B cell (primary cell): ENCODE data around the gene SLC18A2. TPM values are rescaled to one million over a fixed set of nuclear protein-coding genes. Genes with fewer than 3 reads are reported as not detected.
"Not testable (repeated sequence)": the region's sequence is repeated elsewhere in the genome, so short reads cannot be mapped to it uniquely, and the experiment has no call there.

Experiments used
- ATAC-seq: fragments of 200-7000 bp; cut with Tn5 transposase; one replicate; pipeline ENCODE4 v1.10.0; 2021; ENCODE audit warnings: low read depth, mild to moderate bottlenecking, moderate number of reproducible peaks, moderate library complexity
- CTCF ChIA-PET: fragments of 350-600 bp; sonication (Branson Sonifier 250); formaldehyde crosslinking; loops from one replicate; lab custom pipeline; 2021; ENCODE audit warnings: antibody characterized with exemption, inconsistent platforms; lab: Charles Lee
- POLR2A ChIA-PET: fragments of 350-600 bp; sonication (Branson Sonifier 250); formaldehyde crosslinking; loops from one replicate; lab custom pipeline; 2021; ENCODE audit warnings: antibody characterized with exemption; lab: Charles Lee
- DNase-seq: peaks from one replicate; pipeline ENCODE4 v3.0.0; 2013
- H2AFZ ChIP-seq: 2 replicates; pipeline ENCODE4 v1.6.1; 2012; ENCODE audit warnings: mild to moderate bottlenecking, low read depth, low read length; ENCODE audit not compliant: insufficient read depth, poor library complexity, severe bottlenecking
- H3K27ac ChIP-seq, 2 donors: 1 replicate in 1 of 2; 2 replicates in 1 of 2; pipeline ENCODE4 v1.5.1; 2012 to 2013; ENCODE audit warnings: low read length in 2 of 2, mild to moderate bottlenecking in 2 of 2, moderate library complexity in 1 of 2
- H3K27me3 ChIP-seq, 4 experiments: fragments of 200-600 bp in 1 of 4; sonication (generic) in 1 of 4; replicated peaks in 1 of 4; 1 replicate in 2 of 4; 2 replicates in 2 of 4; pipeline versions ENCODE4 v1.6.1 to v1.7.0; 2013 to 2016; ENCODE audit warnings: low read length in 3 of 4, mild to moderate bottlenecking in 2 of 4, mixed read lengths in 1 of 4, moderate library complexity in 1 of 4; ENCODE audit not compliant: insufficient read depth in 4 of 4, control insufficient read depth in 3 of 4; ENCODE audit errors: control extremely low read depth in 1 of 4
- H3K36me3 ChIP-seq, 2 experiments: replicated peaks in 1 of 2; 1 replicate in 1 of 2; 2 replicates in 1 of 2; pipeline versions ENCODE4 v1.6.1 to v1.7.1; 2013; ENCODE audit warnings: low read length in 1 of 2; ENCODE audit not compliant: insufficient read depth in 2 of 2, control insufficient read depth in 1 of 2; ENCODE audit errors: control extremely low read depth in 1 of 2, extremely low read depth in 1 of 2
- H3K4me1 ChIP-seq, 2 donors: fragments of 200-600 bp in 1 of 2; sonication (generic) in 1 of 2; 1 replicate in 1 of 2; 2 replicates in 1 of 2; pipeline versions ENCODE4 v1.5.1 to v1.6.1; 2013 to 2017; ENCODE audit warnings: low read length in 2 of 2; ENCODE audit not compliant: control insufficient read depth in 2 of 2, insufficient read depth in 2 of 2
- H3K4me2 ChIP-seq: replicated peaks from 2 replicates; pipeline ENCODE3; 2012; ENCODE audit warnings: mild to moderate bottlenecking, low read depth, low read length; ENCODE audit not compliant: poor library complexity, severe bottlenecking
- H3K4me3 ChIP-seq, 5 experiments: fragments of 200-600 bp in 1 of 5; sonication (generic) in 1 of 5; 1 replicate in 3 of 5; 2 replicates in 2 of 5; pipeline versions ENCODE4 v1.5.1 to v1.7.0; 2011 to 2016; ENCODE audit warnings: low read length in 4 of 5, mild to moderate bottlenecking in 4 of 5, low read depth in 2 of 5, control low read depth in 1 of 5, moderate library complexity in 1 of 5; ENCODE audit not compliant: insufficient read depth in 1 of 5; ENCODE audit errors: control extremely low read depth in 1 of 5, extremely low read depth in 1 of 5
- H3K79me2 ChIP-seq: fragments of 200-600 bp; sonication (generic); one replicate; pipeline ENCODE4 v1.6.0; 2016; ENCODE audit warnings: low read length; ENCODE audit not compliant: control insufficient read depth, insufficient read depth
- H3K9ac ChIP-seq: fragments of 200-600 bp; sonication (generic); 2 replicates; pipeline ENCODE4 v1.6.1; 2017; ENCODE audit warnings: mild to moderate bottlenecking, low read length, moderate library complexity
- H3K9me3 ChIP-seq, 3 donors: one replicate each; pipeline versions ENCODE4 v1.6.1 to v1.7.1; 2013; ENCODE audit warnings: low read length in 2 of 3; ENCODE audit not compliant: control insufficient read depth in 2 of 3, insufficient read depth in 1 of 3; ENCODE audit errors: control extremely low read depth in 1 of 3
- H4K20me1 ChIP-seq: 2 replicates; pipeline ENCODE4 v1.6.0; 2012; ENCODE audit warnings: mild to moderate bottlenecking, low read length; ENCODE audit not compliant: insufficient read depth, control insufficient read depth, poor library complexity, severe bottlenecking
- H3K27ac Mint-ChIP-seq: one replicate; pipeline ENCODE4 v1.8.0; 2021; ENCODE audit warnings: mixed read lengths
- H3K27me3 Mint-ChIP-seq: one replicate; pipeline ENCODE4 v1.8.0; 2021; ENCODE audit warnings: mixed read lengths
- H3K4me1 Mint-ChIP-seq: one replicate; pipeline ENCODE4 v1.8.0; 2021; ENCODE audit warnings: mixed read lengths
- H3K4me3 Mint-ChIP-seq: one replicate; pipeline ENCODE4 v1.8.0; 2021; ENCODE audit warnings: mixed read lengths
- H3K9me3 Mint-ChIP-seq: one replicate; pipeline ENCODE4 v1.8.0; 2022; ENCODE audit warnings: mixed read lengths; ENCODE audit not compliant: insufficient read depth
- CTCF ChIP-seq: fragments of 200-600 bp; IDR thresholded peaks from one replicate; pipeline ENCODE4 v1.8.0; 2022; ENCODE audit warnings: antibody characterized with exemption, mild to moderate bottlenecking
- EZH2 ChIP-seq: IDR thresholded peaks from 2 replicates; pipeline ENCODE4 v1.6.1; 2012; ENCODE audit warnings: borderline replicate concordance, low read depth, mild to moderate bottlenecking, moderate library complexity, low read length; ENCODE audit not compliant: insufficient read depth, poor library complexity, severe bottlenecking
- WGBS: methylation state at CpG from one replicate; pipeline ENCODE4 v1.1.5; 2013; ENCODE audit warnings: missing lambda C conversion rate; ENCODE audit not compliant: insufficient coverage; 5-methylcytosine and 5-hydroxymethylcytosine counted together
- intact Hi-C: fragments of 100-400 bp; cut with micrococcal nuclease; formaldehyde crosslinking; loops from one replicate; pipeline ENCODE4 v1.10.0; 2022
- polyA plus RNA-seq: library from polyadenylated mRNA; depleted of rRNA; stranded (reverse); fragments of >200 nt; gene quantifications from 2 replicates; pipeline ENCODE4 v1.2.3, GENCODE V29; 2012
- total RNA-seq, 2 donors: library from RNA; stranded (reverse); fragments of 120-200 nt in 1 of 2; gene quantifications; 1 replicate in 1 of 2; 2 replicates in 1 of 2; pipeline versions ENCODE4 v1.2.3 to v1.2.4, GENCODE V29; 2013 to 2022

Gene SLC18A2
- total and polyA plus RNA-seq, 2 donors (not counting 1 experiment from before 2014, with no cell fraction given) = not detected

GRCh38 chr10:117226813-117227451 lies 14.0 kb upstream of the SLC18A2 start:
- DNase-seq = no peak
- CTCF ChIA-PET = interaction anchor here (3.3 kb wide), 1 partner anchor 10 kb away, joined by 22 read pairs; no protein-coding TSS in a partner anchor
- H3K4me3 ChIP-seq = no peak overlapping the region
- peaks cover 0 to 8% (median 1%) of the 10 kb centered on the region in 4 experiments for H3K27me3 ChIP-seq
- peaks cover 41% of the 10 kb centered on the region for H3K27me3 Mint-ChIP-seq
- no peaks in the 10 kb centered on the region for H3K36me3 ChIP-seq
- no peaks in the 10 kb centered on the region for H3K4me1 Mint-ChIP-seq
- no peaks in the 10 kb centered on the region for H3K9me3 Mint-ChIP-seq
- peaks cover 0 to 3% (median 0%) of the 10 kb centered on the region in 3 donors for H3K9me3 ChIP-seq
- no peaks in the 10 kb centered on the region for H3K79me2 ChIP-seq
- H3K4me2 ChIP-seq = no peak overlapping the region
- no peak for ATAC-seq
- H3K27ac ChIP-seq = no peak overlapping the region
- no peak overlapping the region for H2AFZ ChIP-seq
- no peaks in the 10 kb centered on the region for H4K20me1 ChIP-seq
- 51% methylated on average over 4 of the region's 10 CpGs for WGBS
- H3K4me1 ChIP-seq = no peaks in the 10 kb centered on the region
- H3K9ac ChIP-seq = no peak overlapping the region
- intact Hi-C loops = no loop called here
- POLR2A ChIA-PET = no interaction called here
- TF ChIP-seq CTCF = no peak
- no peak for TF ChIP-seq EZH2
- H3K4me3 Mint-ChIP-seq = no peak overlapping the region
- H3K27ac Mint-ChIP-seq = no peak overlapping the region

- Histone ChIP-seq H3K27ac (no peak overlapping the region), H3K27me3 (peaks cover 0 to 17% (median 1%) of the 10 kb centered on the region in 4 experiments), H3K4me2 (no peak overlapping the region), H3K9me3 (peaks cover 0 to 3% (median 0%) of the 10 kb centered on the region in 3 donors), H3K36me3 (no peaks in the 10 kb centered on the region), H2AFZ (no peak overlapping the region), H3K4me3 (no peak overlapping the region), H3K9ac (no peak overlapping the region), H3K4me1 (no peaks in the 10 kb centered on the region), H3K79me2 (no peaks in the 10 kb centered on the region), H4K20me1 (no peaks in the 10 kb centered on the region)
- intact Hi-C loops = no loop called here
- ChIA-PET CTCF (no interaction called here), POLR2A (no interaction called here)
- Mint-ChIP-seq H3K27ac (no peak overlapping the region), H3K9me3 (no peaks in the 10 kb centered on the region), H3K27me3 (peaks cover 48% of the 10 kb centered on the region), H3K4me1 (no peaks in the 10 kb centered on the region), H3K4me3 (no peak overlapping the region)
- ATAC-seq (no peak), DNase-seq (no peak)
- TF ChIP-seq CTCF = no peak
- no peak for TF ChIP-seq EZH2
These were observed 12.7 kb upstream of the SLC18A2 start for GRCh38 chr10:117228210-117228609.

- not testable (repeated sequence) for ATAC-seq
These were observed 10.8 kb upstream of the SLC18A2 start for GRCh38 chr10:117230107-117230506.

More at GRCh38 chr10:117230107-117230506, 10.8 kb upstream of the SLC18A2 start:
- H3K4me2 ChIP-seq, intact Hi-C loops, H3K4me1 ChIP-seq, H3K4me3 ChIP-seq, H3K9ac ChIP-seq, H2AFZ ChIP-seq, H3K9me3 ChIP-seq, H3K36me3 ChIP-seq, CTCF ChIA-PET, H3K9me3 Mint-ChIP-seq, H3K27ac ChIP-seq, H3K4me1 Mint-ChIP-seq, DNase-seq, H3K4me3 Mint-ChIP-seq, H3K27ac Mint-ChIP-seq, H4K20me1 ChIP-seq, POLR2A ChIA-PET, H3K79me2 ChIP-seq: not testable (repeated sequence)
- H3K27me3 Mint-ChIP-seq = peaks cover 63% of the 10 kb centered on the region
- H3K27me3 ChIP-seq = peaks cover 0 to 23% (median 1%) of the 10 kb centered on the region in 4 experiments
- WGBS = 100% methylated on average over 2 of the region's 4 CpGs
